Measurements from ENCODE around the gene CACNB3. TPM values are rescaled to one million over a fixed set of nuclear protein-coding genes. Genes with fewer than 3 reads are reported as not detected.

CACNB3 gene
- total RNA-seq, 1 donor from 2014 or later = 36.1 TPM

GRCh38 chr12:48824112-48824511, 5.8 kb downstream of the CACNB3 start:
- TF ChIP-seq POLR2AphosphoS5 (IDR thresholded peaks at IDR 0.05; ENCODE audit: insufficient read depth in 1 of 2, low read depth in 1 of 2) = no peak
- TF ChIP-seq POLR2A (IDR thresholded peaks at IDR 0.05) = no peak
- TF ChIP-seq CTCF (IDR thresholded peaks at IDR 0.05) = no peak
- peaks cover 0 to 36% of the 10 kb centered on the region in 2 donors for H3K36me3 ChIP-seq

GRCh38 chr12:48824905-48825304, 6.6 kb downstream of the CACNB3 start:
- DNase-seq (ENCODE audit: extremely low spot score in 2 of 2) = no peak
- H3K27ac ChIP-seq = no peak overlapping the region
- H3K27me3 ChIP-seq = no peaks in the 10 kb centered on the region
- no peaks in the 10 kb centered on the region for H3K9me3 ChIP-seq
- no peak overlapping the region for H3K4me3 ChIP-seq
- no peaks in the 10 kb centered on the region for H3K4me1 ChIP-seq
- intact Hi-C loops (cut with DNase I) = no loop called here
- peaks cover 0 to 42% of the 10 kb centered on the region in 2 donors for H3K36me3 ChIP-seq
- no peak for TF ChIP-seq POLR2A (IDR thresholded peaks at IDR 0.05)
- TF ChIP-seq CTCF (IDR thresholded peaks at IDR 0.05) = no peak
- TF ChIP-seq POLR2AphosphoS5 (IDR thresholded peaks at IDR 0.05; ENCODE audit: insufficient read depth in 1 of 2, low read depth in 1 of 2) = no peak

More at GRCh38 chr12:48824112-48824511, 5.8 kb downstream of the CACNB3 start:
- DNase-seq (ENCODE audit: extremely low spot score in 2 of 2) = no peak
- no peak overlapping the region for H3K27ac ChIP-seq
- H3K9me3 ChIP-seq = no peaks in the 10 kb centered on the region
- H3K27me3 ChIP-seq = no peaks in the 10 kb centered on the region
- no peak overlapping the region for H3K4me3 ChIP-seq
- peaks cover 4% of the 10 kb centered on the region for H3K4me1 ChIP-seq
- intact Hi-C loops (cut with DNase I) = no loop called here

GRCh38 chr12:48826209-48826855, 8.0 kb downstream of the CACNB3 start:
- Histone ChIP-seq H3K27me3 (no peaks in the 10 kb centered on the region), H3K4me1 (no peaks in the 10 kb centered on the region), H3K27ac (no peak overlapping the region), H3K9me3 (no peaks in the 10 kb centered on the region), H3K36me3 (peaks cover 0 to 55% of the 10 kb centered on the region in 2 donors), H3K4me3 (no peak overlapping the region)
- no peak for DNase-seq (ENCODE audit: extremely low spot score in 2 of 2)
- intact Hi-C loops (cut with DNase I) = no loop called here
- TF ChIP-seq CTCF (IDR thresholded peaks at IDR 0.05) = no peak
- TF ChIP-seq POLR2A (IDR thresholded peaks at IDR 0.05) = no peak
- no peak for TF ChIP-seq POLR2AphosphoS5 (IDR thresholded peaks at IDR 0.05; ENCODE audit: insufficient read depth in 1 of 2, low read depth in 1 of 2)

- no peak for DNase-seq (ENCODE audit: extremely low spot score in 2 of 2)
- Histone ChIP-seq H3K27me3 (no peaks in the 10 kb centered on the region), H3K4me1 (no peaks in the 10 kb centered on the region), H3K9me3 (no peaks in the 10 kb centered on the region), H3K4me3 (no peak overlapping the region), H3K27ac (no peak overlapping the region), H3K36me3 (peaks cover 0 to 62% of the 10 kb centered on the region in 2 donors)
- TF ChIP-seq POLR2AphosphoS5 (IDR thresholded peaks at IDR 0.05; ENCODE audit: insufficient read depth in 1 of 2, low read depth in 1 of 2) (no peak), CTCF (IDR thresholded peaks at IDR 0.05) (no peak), POLR2A (IDR thresholded peaks at IDR 0.05) (no peak)
- intact Hi-C loops (cut with DNase I) = no loop called here
Measured at GRCh38 chr12:48827026-48827425, 8.7 kb downstream of the CACNB3 start.

- H3K4me1 ChIP-seq = no peaks in the 10 kb centered on the region
- intact Hi-C loops (cut with DNase I) = no loop called here
- peaks cover 0 to 67% of the 10 kb centered on the region in 2 donors for H3K36me3 ChIP-seq
Measured at GRCh38 chr12:48827513-48828096, 9.3 kb downstream of the CACNB3 start.

More at GRCh38 chr12:48827513-48828096, 9.3 kb downstream of the CACNB3 start:
- TF ChIP-seq POLR2AphosphoS5 (IDR thresholded peaks at IDR 0.05; ENCODE audit: insufficient read depth in 1 of 2, low read depth in 1 of 2) (no peak), POLR2A (IDR thresholded peaks at IDR 0.05) (no peak), CTCF (IDR thresholded peaks at IDR 0.05) (no peak)
- H3K4me3 ChIP-seq = no peak overlapping the region
- H3K27me3 ChIP-seq = no peaks in the 10 kb centered on the region
- DNase-seq (ENCODE audit: extremely low spot score in 2 of 2) = no peak
- no peaks in the 10 kb centered on the region for H3K9me3 ChIP-seq
- no peak overlapping the region for H3K27ac ChIP-seq

Measured in vagina (tissue), 2 donors.